Mucosa of rectum (tissue), 2 donors: ENCODE results near the gene OPHN1.

Source experiments
- H3K27ac ChIP-seq, 2 donors: one replicate each; pipeline ENCODE4 v1.7.0; 2013; ENCODE audit warnings: inconsistent platforms in 2 of 2, low read depth in 2 of 2, low read length in 2 of 2
- H3K27me3 ChIP-seq, 2 donors: one replicate each; pipeline ENCODE4 v1.7.0; 2013; ENCODE audit warnings: low read length in 2 of 2; ENCODE audit not compliant: control insufficient read depth in 2 of 2, insufficient read depth in 2 of 2
- H3K36me3 ChIP-seq, 2 donors: one replicate each; pipeline ENCODE4 v1.7.0; 2013; ENCODE audit warnings: low read length in 2 of 2; ENCODE audit not compliant: control insufficient read depth in 2 of 2, insufficient read depth in 2 of 2
- H3K4me1 ChIP-seq, 2 donors: one replicate each; pipeline ENCODE4 v1.7.0; 2013; ENCODE audit warnings: low read length in 2 of 2, mild to moderate bottlenecking in 1 of 2; ENCODE audit not compliant: control insufficient read depth in 2 of 2, insufficient read depth in 2 of 2
- H3K4me3 ChIP-seq, 2 donors: one replicate each; pipeline ENCODE4 v1.7.0; 2013; ENCODE audit warnings: low read length in 2 of 2
- H3K9ac ChIP-seq, 2 donors: one replicate each; pipeline ENCODE4 v1.7.0; 2013; ENCODE audit warnings: low read length in 2 of 2, low read depth in 1 of 2, mild to moderate bottlenecking in 1 of 2
- H3K9me3 ChIP-seq, 2 donors: one replicate each; pipeline ENCODE4 v1.7.0; 2013; ENCODE audit warnings: low read length in 2 of 2; ENCODE audit not compliant: control insufficient read depth in 2 of 2
- donor health status: healthy.
- donor health status: Normal muscosa, but diverticular disease.

The OPHN1 gene

GRCh38 chrX:68041110-68041509, 392.2 kb downstream of the OPHN1 start:
- Histone ChIP-seq H3K27me3 (no peaks in the 10 kb centered on the region), H3K9me3 (no peaks in the 10 kb centered on the region), H3K9ac (no peak overlapping the region), H3K4me1 (no peaks in the 10 kb centered on the region), H3K4me3 (no peak overlapping the region), H3K27ac (no peak overlapping the region), H3K36me3 (no peaks in the 10 kb centered on the region)

- no peak overlapping the region for H3K9ac ChIP-seq
- no peak overlapping the region for H3K27ac ChIP-seq
- no peak overlapping the region for H3K4me3 ChIP-seq
- no peaks in the 10 kb centered on the region for H3K36me3 ChIP-seq
- H3K4me1 ChIP-seq: no peaks in the 10 kb centered on the region
- H3K9me3 ChIP-seq: peaks cover 0 to 2% of the 10 kb centered on the region in 2 donors
- no peaks in the 10 kb centered on the region for H3K27me3 ChIP-seq
These were observed 414.8 kb downstream of the OPHN1 start for GRCh38 chrX:68018248-68019203.

- Histone ChIP-seq H3K9ac (no peak overlapping the region), H3K27ac (no peak overlapping the region), H3K9me3 (peaks cover 0 to 2% of the 10 kb centered on the region in 2 donors), H3K4me3 (no peak overlapping the region), H3K27me3 (no peaks in the 10 kb centered on the region), H3K4me1 (no peaks in the 10 kb centered on the region), H3K36me3 (no peaks in the 10 kb centered on the region)
These were observed 434.8 kb downstream of the OPHN1 start for GRCh38 chrX:67998540-67998939.
